ENCODE measurements around the gene FA2H. TPM values are rescaled to one million over a fixed set of nuclear protein-coding genes. Genes with fewer than 3 reads are reported as not detected.

FA2H gene
- polyA plus RNA-seq, 1 experiment, result not detected

DNA sequence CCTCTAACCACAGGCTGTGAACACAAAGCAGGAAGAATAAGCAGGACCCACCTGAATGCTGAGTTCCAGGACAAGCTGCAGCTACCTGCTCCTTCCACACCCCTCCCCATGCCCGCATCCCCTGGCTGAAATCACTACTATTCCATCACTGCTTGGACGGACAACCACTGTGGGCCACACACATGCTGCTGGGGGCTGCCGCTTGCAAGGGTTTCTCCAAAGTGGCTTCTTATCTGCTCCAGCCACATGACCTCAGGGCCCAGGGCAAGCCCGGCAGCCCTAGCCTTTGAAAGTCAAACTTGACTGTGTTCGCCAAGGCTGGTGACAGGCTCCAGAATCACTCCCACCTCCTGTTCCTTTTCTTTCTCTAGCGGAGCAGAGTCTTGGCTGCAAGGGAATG, 18.4 kb downstream of the FA2H start:
- CTCF ChIA-PET, result no interaction called here
- no peak overlapping the region for H3K4me3 ChIP-seq (ENCODE audit: low read depth, low read length)
- no peak overlapping the region for H3K27ac ChIP-seq (ENCODE audit: low read depth, low read length)
- POLR2A ChIA-PET, result no interaction called here
- TF ChIP-seq, protein P1, sequence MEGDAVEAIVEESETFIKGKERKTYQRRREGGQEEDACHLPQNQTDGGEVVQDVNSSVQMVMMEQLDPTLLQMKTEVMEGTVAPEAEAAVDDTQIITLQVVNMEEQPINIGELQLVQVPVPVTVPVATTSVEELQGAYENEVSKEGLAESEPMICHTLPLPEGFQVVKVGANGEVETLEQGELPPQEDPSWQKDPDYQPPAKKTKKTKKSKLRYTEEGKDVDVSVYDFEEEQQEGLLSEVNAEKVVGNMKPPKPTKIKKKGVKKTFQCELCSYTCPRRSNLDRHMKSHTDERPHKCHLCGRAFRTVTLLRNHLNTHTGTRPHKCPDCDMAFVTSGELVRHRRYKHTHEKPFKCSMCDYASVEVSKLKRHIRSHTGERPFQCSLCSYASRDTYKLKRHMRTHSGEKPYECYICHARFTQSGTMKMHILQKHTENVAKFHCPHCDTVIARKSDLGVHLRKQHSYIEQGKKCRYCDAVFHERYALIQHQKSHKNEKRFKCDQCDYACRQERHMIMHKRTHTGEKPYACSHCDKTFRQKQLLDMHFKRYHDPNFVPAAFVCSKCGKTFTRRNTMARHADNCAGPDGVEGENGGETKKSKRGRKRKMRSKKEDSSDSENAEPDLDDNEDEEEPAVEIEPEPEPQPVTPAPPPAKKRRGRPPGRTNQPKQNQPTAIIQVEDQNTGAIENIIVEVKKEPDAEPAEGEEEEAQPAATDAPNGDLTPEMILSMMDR (IDR thresholded peaks at IDR 0.05; ENCODE audit: low read depth, low read length), result no peak
- H3K9me3 ChIP-seq (ENCODE audit: control insufficient read depth, insufficient read depth, low read length), result no peaks in the 10 kb centered on the region
- DNase-seq (ENCODE audit: low read depth, low spot score), result no peak
- H3K27me3 ChIP-seq (ENCODE audit: control insufficient read depth, insufficient read depth, low read length), result peaks cover 17% of the 10 kb centered on the region

DNA sequence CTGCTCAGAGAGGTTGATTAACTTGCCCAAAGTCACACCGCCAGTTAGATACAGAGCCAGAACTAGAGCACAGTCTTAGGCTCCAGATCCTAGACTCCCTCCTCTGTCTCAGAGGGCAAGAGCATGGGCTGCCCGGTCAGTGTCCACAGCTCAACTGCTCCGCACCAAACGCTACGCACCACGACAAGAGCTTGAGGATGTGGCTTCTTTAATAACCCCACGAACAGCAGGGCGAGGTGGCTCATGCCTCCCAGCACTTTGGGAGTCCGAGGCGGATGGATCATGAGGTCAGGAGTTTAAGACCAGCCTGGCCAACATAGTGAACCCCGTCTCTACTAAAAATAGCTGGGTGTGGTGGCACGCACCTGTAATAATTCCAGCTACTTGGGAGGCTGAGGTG, 21.4 kb downstream of the FA2H start:
- ChIA-PET CTCF (no interaction called here), POLR2A (no interaction called here)
- peaks cover 17% of the 10 kb centered on the region for H3K27me3 ChIP-seq (ENCODE audit: control insufficient read depth, insufficient read depth, low read length)
- no peak overlapping the region for H3K4me3 ChIP-seq (ENCODE audit: low read depth, low read length)
- TF ChIP-seq, protein P1 (IDR thresholded peaks at IDR 0.05; ENCODE audit: low read depth, low read length), result no peak
- DNase-seq (ENCODE audit: low read depth, low spot score), result no peak
- H3K27ac ChIP-seq (ENCODE audit: low read depth, low read length), result no peak overlapping the region
- H3K9me3 ChIP-seq (ENCODE audit: control insufficient read depth, insufficient read depth, low read length), result no peaks in the 10 kb centered on the region; the same call in 1 of the 2 replicates

DNA sequence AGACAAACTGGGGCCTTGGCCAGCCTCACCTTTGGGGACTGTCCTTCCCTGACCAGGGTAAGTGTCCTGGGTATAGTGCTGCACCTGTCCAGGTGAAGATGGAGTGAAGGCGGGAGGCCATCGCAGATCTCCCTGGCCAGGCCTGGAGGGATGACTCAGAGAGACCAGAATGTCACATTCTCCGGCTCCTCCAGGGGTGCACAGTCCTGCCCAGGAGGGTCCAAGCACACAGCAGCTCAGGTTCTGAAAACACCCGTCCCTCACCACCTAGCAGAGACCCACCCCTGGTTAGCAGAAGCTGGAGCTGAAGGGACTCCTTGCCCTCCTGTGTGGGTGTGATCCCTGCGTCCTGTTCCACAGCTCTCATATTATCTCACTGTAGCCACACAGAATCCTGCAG, 21.9 kb downstream of the FA2H start:
- TF ChIP-seq, protein P1 (IDR thresholded peaks at IDR 0.05; ENCODE audit: low read depth, low read length), result no peak
- DNase-seq (ENCODE audit: low read depth, low spot score), result no peak
- Histone ChIP-seq H3K9me3 (ENCODE audit: control insufficient read depth, insufficient read depth, low read length) (no peaks in the 10 kb centered on the region; the same call in 1 of the 2 replicates), H3K27ac (ENCODE audit: low read depth, low read length) (no peak overlapping the region), H3K4me3 (ENCODE audit: low read depth, low read length) (no peak overlapping the region), H3K27me3 (ENCODE audit: control insufficient read depth, insufficient read depth, low read length) (peaks cover 17% of the 10 kb centered on the region)
- ChIA-PET POLR2A (no interaction called here), CTCF (no interaction called here)

DNA sequence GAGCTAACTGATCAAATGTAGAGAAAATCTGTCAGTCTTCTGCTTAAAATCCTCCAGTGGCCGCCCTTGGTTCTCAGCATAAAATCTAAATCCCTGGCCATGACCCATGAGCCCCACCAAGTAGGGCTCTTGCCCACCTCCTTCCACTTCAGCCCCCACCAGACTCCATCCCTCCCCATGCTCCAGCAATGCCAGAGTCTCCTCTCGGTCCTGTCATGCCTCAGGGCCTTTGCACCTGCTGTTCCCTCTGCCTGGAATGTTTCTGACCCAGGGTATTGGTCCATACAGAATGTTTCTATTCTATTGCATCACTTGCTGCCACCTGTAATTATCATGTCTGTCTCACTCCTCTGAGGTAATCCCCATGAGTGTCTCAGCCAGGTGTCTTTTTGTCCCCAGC, 22.4 kb downstream of the FA2H start:
- Histone ChIP-seq H3K4me3 (ENCODE audit: low read depth, low read length) (no peak overlapping the region), H3K27ac (ENCODE audit: low read depth, low read length) (no peak overlapping the region), H3K9me3 (ENCODE audit: control insufficient read depth, insufficient read depth, low read length) (no peaks in the 10 kb centered on the region; the same call in 1 of the 2 replicates), H3K27me3 (ENCODE audit: control insufficient read depth, insufficient read depth, low read length) (peaks cover 17% of the 10 kb centered on the region)
- TF ChIP-seq, protein P1 (IDR thresholded peaks at IDR 0.05; ENCODE audit: low read depth, low read length), result no peak
- ChIA-PET POLR2A (no interaction called here), CTCF (no interaction called here)
- no peak for DNase-seq (ENCODE audit: low read depth, low spot score)

DNA sequence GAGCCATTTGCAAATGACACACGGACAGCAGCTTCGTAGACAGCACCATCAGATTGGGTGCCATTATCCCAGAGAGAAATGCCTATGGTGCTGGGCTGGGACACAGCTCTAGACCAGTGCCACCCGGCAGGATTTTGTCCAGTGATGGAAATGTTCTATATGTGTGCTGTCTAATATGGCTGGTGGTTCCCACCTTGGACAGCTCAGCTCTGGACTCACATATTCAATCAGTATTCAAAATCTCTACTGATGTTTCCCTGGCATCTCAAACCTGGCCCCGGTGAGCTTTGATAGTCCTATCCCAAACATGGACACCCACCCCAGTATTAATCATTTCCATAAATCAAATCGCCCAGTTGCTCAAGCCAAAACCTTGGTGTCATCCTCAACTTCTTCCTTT, 23.0 kb downstream of the FA2H start:
- CTCF ChIA-PET, result no interaction called here
- Histone ChIP-seq H3K27ac (ENCODE audit: low read depth, low read length) (no peak overlapping the region), H3K27me3 (ENCODE audit: control insufficient read depth, insufficient read depth, low read length) (peaks cover 17% of the 10 kb centered on the region), H3K9me3 (ENCODE audit: control insufficient read depth, insufficient read depth, low read length) (no peaks in the 10 kb centered on the region; the same call in 1 of the 2 replicates), H3K4me3 (ENCODE audit: low read depth, low read length) (no peak overlapping the region)
- no peak for DNase-seq (ENCODE audit: low read depth, low spot score)
- TF ChIP-seq, protein P1 (IDR thresholded peaks at IDR 0.05; ENCODE audit: low read depth, low read length), result no peak
- POLR2A ChIA-PET, result no interaction called here

Data from AG04450 (cell line).